Fibroblast of the aortic adventitia (primary cell): ENCODE results near the gene IQCH. TPM values are rescaled to one million over a fixed set of nuclear protein-coding genes. Genes with fewer than 3 reads are reported as not detected.
A peak's percentile ranks its signal among the peaks of the same experiment; 100 is the strongest.

Source experiments
- DNase-seq: peaks from one replicate; pipeline ENCODE4 v3.0.0-alpha.2; 2010; ENCODE audit warnings: low read depth
- H3K4me3 ChIP-seq: 2 replicates; pipeline ENCODE4 v1.5.1; 2011; ENCODE audit warnings: low read depth, mild to moderate bottlenecking, control low read depth, low read length, moderate library complexity
- total RNA-seq: library from RNA; depleted of rRNA; stranded (reverse); fragments of >200 nt; gene quantifications from 2 replicates; pipeline ENCODE4 v1.2.3, GENCODE V29; 2012; ENCODE audit warnings: low replicate concordance
- TF ChIP-seq, protein P1 (sequence below): IDR thresholded peaks from 2 replicates; pipeline ENCODE4 v1.5.1; 2011; ENCODE audit warnings: mild to moderate bottlenecking, low read length, control low read depth, inconsistent platforms; ENCODE audit not compliant: insufficient read depth

The IQCH gene
- total RNA-seq, 1 donor = 3.6 TPM

DNA sequence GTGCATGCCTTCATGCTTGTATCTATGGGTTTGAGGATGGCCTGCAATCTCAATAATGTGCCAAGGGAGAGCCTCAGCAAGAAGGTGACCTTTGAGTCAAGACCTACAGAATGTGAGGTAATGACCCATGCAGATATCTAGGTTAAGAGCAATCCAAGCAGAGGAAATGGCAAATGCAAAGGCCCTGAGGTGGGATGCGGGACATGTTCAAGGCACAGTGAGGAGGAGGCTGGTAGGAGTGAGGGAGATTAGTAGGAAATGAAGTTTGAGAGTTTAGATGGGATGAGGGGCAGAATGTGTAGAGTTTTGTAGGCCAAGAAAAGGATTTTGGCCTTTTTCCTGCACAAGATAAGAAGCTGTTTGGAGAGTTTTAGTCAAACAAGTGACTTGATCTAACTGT is 283.2 kb downstream of the IQCH start:
- no peak overlapping the region for H3K4me3 ChIP-seq
- TF ChIP-seq, protein P1, sequence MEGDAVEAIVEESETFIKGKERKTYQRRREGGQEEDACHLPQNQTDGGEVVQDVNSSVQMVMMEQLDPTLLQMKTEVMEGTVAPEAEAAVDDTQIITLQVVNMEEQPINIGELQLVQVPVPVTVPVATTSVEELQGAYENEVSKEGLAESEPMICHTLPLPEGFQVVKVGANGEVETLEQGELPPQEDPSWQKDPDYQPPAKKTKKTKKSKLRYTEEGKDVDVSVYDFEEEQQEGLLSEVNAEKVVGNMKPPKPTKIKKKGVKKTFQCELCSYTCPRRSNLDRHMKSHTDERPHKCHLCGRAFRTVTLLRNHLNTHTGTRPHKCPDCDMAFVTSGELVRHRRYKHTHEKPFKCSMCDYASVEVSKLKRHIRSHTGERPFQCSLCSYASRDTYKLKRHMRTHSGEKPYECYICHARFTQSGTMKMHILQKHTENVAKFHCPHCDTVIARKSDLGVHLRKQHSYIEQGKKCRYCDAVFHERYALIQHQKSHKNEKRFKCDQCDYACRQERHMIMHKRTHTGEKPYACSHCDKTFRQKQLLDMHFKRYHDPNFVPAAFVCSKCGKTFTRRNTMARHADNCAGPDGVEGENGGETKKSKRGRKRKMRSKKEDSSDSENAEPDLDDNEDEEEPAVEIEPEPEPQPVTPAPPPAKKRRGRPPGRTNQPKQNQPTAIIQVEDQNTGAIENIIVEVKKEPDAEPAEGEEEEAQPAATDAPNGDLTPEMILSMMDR = no peak
- no peak for DNase-seq

DNA sequence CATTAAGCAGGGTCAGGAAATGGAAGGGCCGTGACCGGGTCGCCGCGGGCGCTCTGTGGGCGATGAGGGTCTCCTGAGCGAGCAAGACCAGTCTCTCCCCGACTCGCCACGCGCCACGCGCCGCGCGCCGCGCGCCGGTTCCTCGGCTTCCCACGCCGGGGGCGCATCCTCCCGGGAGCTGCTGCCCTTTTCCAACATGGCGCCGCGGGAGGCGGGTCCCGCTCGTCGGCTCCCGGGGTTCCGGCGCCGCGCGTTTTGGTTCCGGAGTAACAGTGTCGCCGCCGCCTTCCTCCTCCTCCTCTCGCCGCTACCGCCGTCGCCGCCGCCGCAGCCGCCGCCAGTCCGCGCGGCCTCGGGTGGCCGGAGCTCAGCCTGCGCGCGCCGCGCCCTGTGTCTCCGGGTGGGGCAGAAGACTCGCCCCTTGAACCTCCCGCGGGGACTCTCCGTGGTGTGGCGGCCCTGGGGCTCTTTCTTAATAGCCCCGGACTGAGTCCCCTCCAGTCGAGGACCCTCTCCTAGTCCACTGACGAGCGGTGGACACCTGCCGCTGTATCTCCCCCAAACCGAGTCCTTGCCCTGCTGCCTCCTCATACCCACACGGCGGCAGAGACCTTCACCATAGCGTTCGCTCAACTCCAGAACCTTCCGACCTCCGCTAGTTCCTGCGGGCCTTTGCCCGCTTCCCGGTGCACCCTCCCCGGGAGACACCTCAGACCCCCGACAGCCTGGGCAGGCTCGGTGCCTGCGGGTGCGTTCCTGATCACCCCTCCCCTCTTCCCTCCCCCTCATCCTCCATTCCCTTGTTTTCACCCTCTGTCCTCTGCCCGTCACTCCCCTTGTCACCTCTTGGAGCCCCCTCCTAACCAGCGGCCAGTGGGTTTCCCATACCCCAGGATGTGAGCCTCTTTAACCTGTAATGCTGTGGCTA is 288.1 kb downstream of the IQCH start, which contains the start of gene MAP2K5:
Gene MAP2K5, plus strand, starts transcription at position 284 of the 928 bp plus-strand sequence. Its CDS starts 633 bp downstream, at position 917.
- TF ChIP-seq, protein P1 = no peak
- H3K4me3 ChIP-seq = peak within 1 kb of the TSS; percentile 85
- peak; percentile 60 for DNase-seq

DNA sequence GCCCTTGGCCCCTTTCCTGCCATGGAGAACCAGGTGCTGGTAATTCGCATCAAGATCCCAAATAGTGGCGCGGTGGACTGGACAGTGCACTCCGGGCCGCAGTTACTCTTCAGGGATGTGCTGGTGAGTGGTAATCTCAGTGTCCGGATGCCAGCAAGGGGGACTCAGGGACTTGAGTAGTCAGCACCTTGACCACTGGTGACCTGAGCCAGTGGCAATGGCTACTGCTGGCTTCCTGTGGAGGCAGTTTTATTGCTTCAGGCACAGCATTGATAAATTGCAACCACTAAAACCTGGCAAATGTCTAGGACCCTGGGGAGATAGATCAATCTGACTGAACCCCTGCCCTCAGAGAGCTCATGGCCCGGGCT is 288.7 kb downstream of the IQCH start:
- TF ChIP-seq, protein P1 = no peak
- no peak for DNase-seq

GRCh38 chr15:67544475-67544874 is 289.9 kb downstream of the IQCH start:
- no peak for DNase-seq
- no peak overlapping the region for H3K4me3 ChIP-seq
- TF ChIP-seq, protein P1 = no peak

More for the DNA sequence above, 288.7 kb downstream of the IQCH start:
- peak overlapping the region; percentile 85 for H3K4me3 ChIP-seq

DNA sequence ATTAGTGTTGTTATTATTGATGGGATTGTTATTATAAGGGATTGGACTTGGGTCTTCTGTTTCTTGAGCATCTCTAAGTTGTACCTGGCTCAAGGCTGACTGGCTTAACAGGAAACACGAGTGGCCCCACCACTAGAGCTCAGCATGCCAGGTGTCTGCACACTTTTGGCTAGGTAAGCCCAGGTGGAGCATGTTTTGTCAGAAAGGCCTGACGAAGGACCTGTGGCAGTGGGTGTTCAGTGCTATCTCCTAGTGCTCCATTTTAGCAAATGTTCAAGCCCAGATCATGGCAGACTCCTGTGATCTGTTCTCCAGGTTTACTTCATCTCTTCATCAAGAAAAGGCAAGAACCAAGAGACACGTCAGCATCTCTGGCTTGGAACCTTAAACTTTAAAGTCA is 291.3 kb downstream of the IQCH start:
- no peak for DNase-seq
- TF ChIP-seq, protein P1 = no peak
- H3K4me3 ChIP-seq = no peak overlapping the region

- no peak for DNase-seq
- TF ChIP-seq, protein P1 = no peak
- H3K4me3 ChIP-seq = no peak overlapping the region
Measured at GRCh38 chr15:67547064-67547463, 292.5 kb downstream of the IQCH start.

DNA sequence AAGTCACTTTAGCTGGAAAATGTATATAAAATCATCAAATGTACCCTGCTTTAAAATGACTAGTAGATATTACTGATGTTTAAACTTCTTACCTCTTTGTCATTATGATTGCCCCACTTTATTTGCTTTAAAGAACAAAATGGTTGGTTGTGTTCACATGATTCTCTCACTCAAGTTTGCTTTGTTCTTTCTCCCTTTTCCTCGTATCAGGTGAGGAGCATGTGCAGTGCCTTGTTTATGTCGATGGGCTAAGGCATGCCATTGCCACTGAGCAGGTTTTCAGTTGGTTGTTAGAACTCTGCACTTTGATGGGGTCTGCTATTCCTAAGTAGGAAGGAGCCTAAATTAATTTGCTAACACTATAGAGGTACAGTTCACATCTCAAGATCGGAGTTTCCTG is 293.2 kb downstream of the IQCH start:
- TF ChIP-seq, protein P1 = no peak
- no peak for DNase-seq

More for the DNA sequence above, 293.2 kb downstream of the IQCH start:
- H3K4me3 ChIP-seq = no peak overlapping the region
